Subcutaneous preadipocyte (primary cell): ENCODE measurements around the gene PTH. TPM values are rescaled to one million over a fixed set of nuclear protein-coding genes. Genes with fewer than 3 reads are reported as not detected.

Experiments used
- total RNA-seq: library from RNA; depleted of rRNA; stranded (reverse); fragments of >200 nt; gene quantifications from 2 replicates; pipeline ENCODE4 v1.2.3, GENCODE V29; 2012

PTH gene
- not detected in 2 replicates for total RNA-seq

GRCh38 chr11:13495929-13496328, at the start of gene PTH:
Gene PTH (minus strand): TSS chr11:13495997. CDS start chr11:13492855, 3,142 bp downstream.

GRCh38 chr11:13462901-13463778, 32.7 kb downstream of the PTH start, which contains the start of gene BTBD10:
Gene BTBD10 (minus strand): TSS chr11:13463222. CDS start chr11:13445124, 18,098 bp downstream.

Other genes with a start within 250 kb of the PTH start
- gene BMAL1, start 218.2 kb downstream of the PTH start, total RNA-seq = 12.1 and 19.2 TPM in 2 replicates
- gene BTBD10, start 32.8 kb downstream of the PTH start, total RNA-seq = 32.3 and 36.8 TPM in 2 replicates
- 69.8 and 75.7 TPM in 2 replicates for gene FAR1, start 172.7 kb upstream of the PTH start, total RNA-seq